Measurements from ENCODE around the gene RTP5.

The RTP5 gene

GRCh38 chr2:241855245-241855887, 14.2 kb upstream of the RTP5 start:
- no peak for DNase-seq (ENCODE audit: low read depth)
- TF ChIP-seq CTCF (IDR thresholded peaks at IDR 0.05; ENCODE audit: control insufficient read depth, extremely low read depth, insufficient read depth): no peak
- no peak overlapping the region for H3K4me3 ChIP-seq (ENCODE audit: low read depth, low read length)

- no peak overlapping the region for H3K4me3 ChIP-seq (ENCODE audit: low read depth, low read length)
- TF ChIP-seq CTCF (IDR thresholded peaks at IDR 0.05; ENCODE audit: control insufficient read depth, extremely low read depth, insufficient read depth): no peak
- no peak for DNase-seq (ENCODE audit: low read depth)
Observed at GRCh38 chr2:241855888-241856422, 13.6 kb upstream of the RTP5 start.

GRCh38 chr2:241857041-241857541, 12.4 kb upstream of the RTP5 start:
- H3K4me3 ChIP-seq (ENCODE audit: low read depth, low read length): no peak overlapping the region
- DNase-seq (ENCODE audit: low read depth): no peak
- no peak for TF ChIP-seq CTCF (IDR thresholded peaks at IDR 0.05; ENCODE audit: control insufficient read depth, extremely low read depth, insufficient read depth)

GRCh38 chr2:241857572-241858121, 11.9 kb upstream of the RTP5 start:
- DNase-seq (ENCODE audit: low read depth): no peak
- H3K4me3 ChIP-seq (ENCODE audit: low read depth, low read length): no peak overlapping the region
- no peak for TF ChIP-seq CTCF (IDR thresholded peaks at IDR 0.05; ENCODE audit: control insufficient read depth, extremely low read depth, insufficient read depth)

GRCh38 chr2:241858206-241859016, 11.1 kb upstream of the RTP5 start, which contains the start of gene PDCD1:
TSS of gene PDCD1 (minus strand) at chr2:241858894. CDS start at chr2:241858838, 56 bp downstream.
- no peak within 1 kb of the TSS for H3K4me3 ChIP-seq (ENCODE audit: low read depth, low read length)
- no peak for TF ChIP-seq CTCF (IDR thresholded peaks at IDR 0.05; ENCODE audit: control insufficient read depth, extremely low read depth, insufficient read depth)
- DNase-seq (ENCODE audit: low read depth): no peak

- no peak overlapping the region for H3K4me3 ChIP-seq (ENCODE audit: low read depth, low read length)
- TF ChIP-seq CTCF (IDR thresholded peaks at IDR 0.05; ENCODE audit: control insufficient read depth, extremely low read depth, insufficient read depth): no peak
- no peak for DNase-seq (ENCODE audit: low read depth)
Observed at GRCh38 chr2:241859017-241859435, 10.5 kb upstream of the RTP5 start.

Measured in LNCaP clone FGC (cell line).